ENCODE data around the gene FAM111B. TPM values are rescaled to one million over a fixed set of nuclear protein-coding genes. Genes with fewer than 3 reads are reported as not detected.
"Not testable (repeated sequence)": the region's sequence is repeated elsewhere in the genome, so short reads cannot be mapped to it uniquely, and the experiment has no call there.

The FAM111B gene, protein sequence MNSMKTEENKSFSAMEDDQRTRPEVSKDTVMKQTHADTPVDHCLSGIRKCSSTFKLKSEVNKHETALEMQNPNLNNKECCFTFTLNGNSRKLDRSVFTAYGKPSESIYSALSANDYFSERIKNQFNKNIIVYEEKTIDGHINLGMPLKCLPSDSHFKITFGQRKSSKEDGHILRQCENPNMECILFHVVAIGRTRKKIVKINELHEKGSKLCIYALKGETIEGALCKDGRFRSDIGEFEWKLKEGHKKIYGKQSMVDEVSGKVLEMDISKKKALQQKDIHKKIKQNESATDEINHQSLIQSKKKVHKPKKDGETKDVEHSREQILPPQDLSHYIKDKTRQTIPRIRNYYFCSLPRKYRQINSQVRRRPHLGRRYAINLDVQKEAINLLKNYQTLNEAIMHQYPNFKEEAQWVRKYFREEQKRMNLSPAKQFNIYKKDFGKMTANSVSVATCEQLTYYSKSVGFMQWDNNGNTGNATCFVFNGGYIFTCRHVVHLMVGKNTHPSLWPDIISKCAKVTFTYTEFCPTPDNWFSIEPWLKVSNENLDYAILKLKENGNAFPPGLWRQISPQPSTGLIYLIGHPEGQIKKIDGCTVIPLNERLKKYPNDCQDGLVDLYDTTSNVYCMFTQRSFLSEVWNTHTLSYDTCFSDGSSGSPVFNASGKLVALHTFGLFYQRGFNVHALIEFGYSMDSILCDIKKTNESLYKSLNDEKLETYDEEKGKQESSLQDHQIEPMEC
- total RNA-seq (10 to 100 TPM; 11.4 to 15.0 TPM), polyA plus RNA-seq (ENCODE audit: insufficient read length in 6 of 6) (10 to 100 TPM; 11.5 to 21.7 (median 14.2) TPM)
- long read RNA-seq, donor 1, transcript FAM111B-201 (4 exons, 3,488 nt), result major isoform, 7 of 8 reads
- long read RNA-seq, donor 1, partial matches to known transcripts, result 0 of 8 reads
- long read RNA-seq, donor 1, other reads (novel, unspliced or antisense), result 0 of 8 reads
- long read RNA-seq, donor 2, partial matches to known transcripts, result 0 of 5 reads
- long read RNA-seq, donor 2, other reads (novel, unspliced or antisense), result 0 of 5 reads
- long read RNA-seq, donor 3, partial matches to known transcripts, result 0 of 1 reads
- long read RNA-seq, donor 3, other reads (novel, unspliced or antisense), result 0 of 1 reads
- long read RNA-seq, donor 4, transcript FAM111B-201 (4 exons, 3,488 nt), result major isoform, 6 of 6 reads
- long read RNA-seq, donor 4, partial matches to known transcripts, result 0 of 6 reads
- long read RNA-seq, donor 4, other reads (novel, unspliced or antisense), result 0 of 6 reads
- long read RNA-seq, donor 5, transcript FAM111B-206 (2 exons, 3,405 nt), result major isoform, 5 of 7 reads
- long read RNA-seq, donor 5, partial matches to known transcripts, result 0 of 7 reads
- long read RNA-seq, donor 5, other reads (novel, unspliced or antisense), result 0 of 7 reads
- long read RNA-seq, donor 6, partial matches to known transcripts, result 0 of 4 reads
- long read RNA-seq, donor 6, other reads (novel, unspliced or antisense), result 0 of 4 reads
- long read RNA-seq, donor 7, partial matches to known transcripts, result 0 of 2 reads
- long read RNA-seq, donor 7, other reads (novel, unspliced or antisense), result 0 of 2 reads
- long read RNA-seq, donor 8, partial matches to known transcripts, result 0 of 1 reads
- long read RNA-seq, donor 8, other reads (novel, unspliced or antisense), result 0 of 1 reads
- long read RNA-seq, donor 9, result 0 reads
- long read RNA-seq, donor 10, partial matches to known transcripts, result 0 of 2 reads
- long read RNA-seq, donor 10, other reads (novel, unspliced or antisense), result 0 of 2 reads
- long read RNA-seq, donor 11, partial matches to known transcripts, result 0 of 2 reads
- long read RNA-seq, donor 11, other reads (novel, unspliced or antisense), result 0 of 2 reads
- long read RNA-seq, donor 12, partial matches to known transcripts, result 0 of 1 reads
- long read RNA-seq, donor 12, other reads (novel, unspliced or antisense), result 0 of 1 reads

DNA sequence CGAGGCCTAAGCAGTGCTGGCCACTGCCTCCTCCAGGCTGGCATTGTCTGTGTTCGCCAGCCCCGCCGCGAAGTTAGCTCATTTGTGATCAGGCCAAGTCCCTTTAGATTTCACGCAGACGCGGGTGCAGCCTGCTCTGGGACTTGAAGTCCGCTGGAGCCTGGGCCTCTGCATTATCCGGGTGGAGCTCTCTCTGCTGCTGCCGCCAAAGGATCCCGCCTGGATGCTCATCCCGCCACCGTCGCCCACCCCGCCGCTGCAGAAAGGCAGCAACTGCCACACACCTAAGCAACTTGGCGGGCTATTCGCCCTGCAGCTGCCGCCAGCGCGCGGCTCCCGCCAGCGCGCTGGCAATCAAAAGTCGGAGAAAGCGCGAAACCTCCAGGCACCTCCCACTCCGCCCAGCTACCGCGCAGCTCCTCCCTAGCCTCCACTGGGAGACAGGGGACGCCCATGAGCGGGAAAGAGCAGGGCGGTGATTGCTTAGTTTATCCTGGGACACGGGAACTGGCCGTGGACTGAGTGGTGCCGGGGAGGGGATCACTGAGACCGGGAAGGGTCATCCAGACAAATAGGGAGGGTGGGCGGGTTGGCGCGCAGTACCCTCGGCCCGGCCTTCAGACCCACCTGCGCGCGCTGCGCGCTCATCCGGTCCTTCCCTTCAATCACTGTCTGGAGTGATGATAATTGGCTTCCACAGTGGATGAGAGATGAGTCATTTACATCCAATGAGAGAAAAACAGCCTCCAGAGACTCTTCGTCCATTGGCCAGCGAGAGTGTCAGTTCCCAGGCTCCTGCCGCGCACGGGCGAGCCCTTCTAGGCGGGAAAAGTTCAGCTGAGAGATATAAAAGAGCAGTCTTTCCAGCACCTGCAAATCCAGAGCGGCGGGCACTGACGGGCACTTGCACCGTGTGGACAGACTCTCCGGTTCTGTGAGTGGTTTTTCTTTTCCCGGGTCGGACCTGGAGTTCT lies at the start of gene FAM111B:
Gene FAM111B, plus strand, starts transcription at position 875 of the 974 bp plus-strand sequence. CDS start 2,389 bp downstream, outside the sequence.
- no peaks in the 10 kb centered on the region for H3K36me3 ChIP-seq
- H3K4me1 ChIP-seq, result peaks cover 0 to 26% of the 10 kb centered on the region in 2 donors
- DNase-seq (peak; percentile 73 to 91 (median 90)), ATAC-seq (peak; percentile 98)
- H3K4me3 ChIP-seq, result peak within 1 kb of the TSS; percentile 51 to 56
- H3K27ac ChIP-seq, result no peak within 1 kb of the TSS
- H3K27me3 ChIP-seq, result peaks cover 0 to 31% of the 10 kb centered on the region in 2 donors
- H3K9me3 ChIP-seq, result no peaks in the 10 kb centered on the region
- TF ChIP-seq, protein P1, sequence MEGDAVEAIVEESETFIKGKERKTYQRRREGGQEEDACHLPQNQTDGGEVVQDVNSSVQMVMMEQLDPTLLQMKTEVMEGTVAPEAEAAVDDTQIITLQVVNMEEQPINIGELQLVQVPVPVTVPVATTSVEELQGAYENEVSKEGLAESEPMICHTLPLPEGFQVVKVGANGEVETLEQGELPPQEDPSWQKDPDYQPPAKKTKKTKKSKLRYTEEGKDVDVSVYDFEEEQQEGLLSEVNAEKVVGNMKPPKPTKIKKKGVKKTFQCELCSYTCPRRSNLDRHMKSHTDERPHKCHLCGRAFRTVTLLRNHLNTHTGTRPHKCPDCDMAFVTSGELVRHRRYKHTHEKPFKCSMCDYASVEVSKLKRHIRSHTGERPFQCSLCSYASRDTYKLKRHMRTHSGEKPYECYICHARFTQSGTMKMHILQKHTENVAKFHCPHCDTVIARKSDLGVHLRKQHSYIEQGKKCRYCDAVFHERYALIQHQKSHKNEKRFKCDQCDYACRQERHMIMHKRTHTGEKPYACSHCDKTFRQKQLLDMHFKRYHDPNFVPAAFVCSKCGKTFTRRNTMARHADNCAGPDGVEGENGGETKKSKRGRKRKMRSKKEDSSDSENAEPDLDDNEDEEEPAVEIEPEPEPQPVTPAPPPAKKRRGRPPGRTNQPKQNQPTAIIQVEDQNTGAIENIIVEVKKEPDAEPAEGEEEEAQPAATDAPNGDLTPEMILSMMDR (IDR thresholded peaks at IDR 0.05), result no peak
- intact Hi-C loops (cut with DNase I), result no loop called here

DNA sequence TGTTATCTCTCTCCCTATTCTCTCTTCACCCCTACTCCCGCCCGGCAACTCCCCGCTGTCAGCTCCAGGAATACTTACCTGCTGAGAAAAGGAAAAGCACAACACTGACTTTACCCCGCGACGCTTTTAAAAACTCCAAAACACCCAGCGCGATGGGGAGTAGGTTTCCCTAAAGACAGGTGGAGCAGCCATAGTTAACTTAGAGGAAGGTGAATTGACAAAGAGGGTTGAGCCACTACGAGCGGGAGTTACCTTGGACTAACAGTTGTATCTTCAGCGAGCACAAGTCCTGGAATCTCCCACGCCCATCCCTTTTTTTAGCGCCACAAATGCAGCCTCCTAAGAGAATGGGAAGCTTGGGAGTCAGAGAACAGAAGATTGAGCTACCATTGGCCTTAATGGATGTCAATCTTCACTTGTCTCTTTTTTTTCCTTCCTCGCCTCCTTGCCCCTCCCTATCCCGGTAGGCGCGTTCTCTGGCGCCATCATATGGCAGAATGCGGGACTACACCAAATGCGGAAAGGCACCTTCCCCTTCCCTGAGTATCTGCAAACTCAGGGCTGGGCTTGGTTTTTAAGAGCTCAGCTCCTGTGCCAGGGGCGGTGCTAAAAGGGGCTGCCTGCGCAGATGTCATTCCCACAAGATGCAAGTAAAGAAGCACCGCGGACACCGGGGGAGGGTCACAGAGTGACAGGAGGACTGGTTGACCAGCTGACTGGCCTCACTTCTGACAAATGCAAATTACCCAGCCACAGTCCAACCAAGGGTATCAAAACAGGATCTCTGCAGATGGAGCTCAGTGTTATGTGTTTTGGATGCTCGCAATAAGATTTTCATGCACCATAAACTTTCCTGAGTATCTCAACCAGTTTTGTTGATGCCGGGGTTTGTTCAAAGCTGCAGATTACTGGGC lies 48.7 kb upstream of the FAM111B start:
- H3K36me3 ChIP-seq; H3K9me3 ChIP-seq; H3K27ac ChIP-seq; intact Hi-C loops (cut with DNase I): not testable (repeated sequence)
- peak; percentile 100 for ATAC-seq
- Histone ChIP-seq H3K4me1 (peaks cover 0 to 10% of the 10 kb centered on the region in 2 donors), H3K27me3 (peaks cover 0 to 45% of the 10 kb centered on the region in 2 donors), H3K4me3 (peak overlapping the region in 1 of 2 donors; percentile 31)
- TF ChIP-seq, protein P1 (IDR thresholded peaks at IDR 0.05), result peak; percentile 64 to 73
- DNase-seq, result peak; percentile 47 to 87 (median 72)

DNA sequence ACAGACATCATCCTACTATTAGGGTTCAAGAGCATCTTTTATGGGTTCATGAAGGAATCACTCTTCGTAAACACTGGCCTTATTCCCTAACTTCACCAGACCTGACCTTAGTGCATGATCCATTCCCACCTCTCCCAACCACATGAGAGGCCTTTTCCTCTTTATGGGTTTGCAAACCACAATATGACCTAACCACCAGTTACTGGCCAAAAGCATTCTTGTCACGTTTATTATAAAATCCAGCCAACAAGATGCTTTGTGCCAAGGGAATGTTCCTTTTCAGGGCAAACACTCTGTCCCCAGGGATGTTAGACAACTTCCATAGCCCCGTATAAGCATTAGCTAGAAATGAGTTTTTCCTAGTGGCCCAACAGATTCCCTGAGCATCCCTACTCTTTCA lies 46.9 kb upstream of the FAM111B start:
- intact Hi-C loops (cut with DNase I); ATAC-seq: not testable (repeated sequence)

More for the DNA sequence above, 46.9 kb upstream of the FAM111B start:
- H3K9me3 ChIP-seq, H3K36me3 ChIP-seq, H3K27ac ChIP-seq, DNase-seq, H3K4me3 ChIP-seq: not testable (repeated sequence)
- peaks cover 0 to 10% of the 10 kb centered on the region in 2 donors for H3K4me1 ChIP-seq
- H3K27me3 ChIP-seq, result peaks cover 0 to 61% of the 10 kb centered on the region in 2 donors

Data from left lung (tissue), 14 donors.